ENCODE data around the gene RABGEF1. TPM values are rescaled to one million over a fixed set of nuclear protein-coding genes. Genes with fewer than 3 reads are reported as not detected.
"Not testable (repeated sequence)": the region's sequence is repeated elsewhere in the genome, so short reads cannot be mapped to it uniquely, and the experiment has no call there.

RABGEF1 gene
- total and polyA plus RNA-seq, 2 of the 8 experiments (the other 6 are each of a cell fraction or from before 2014, with no cell fraction given) = 10.2 to 18.0 TPM

- H3K79me1 ChIP-seq (ENCODE audit: low read depth, low read length); H3K9ac ChIP-seq (replicated peaks in 1 of 4; ENCODE audit: extremely low read depth in 1 of 4, low read depth in 3 of 4, low read length in 3 of 4); H3K27me3 ChIP-seq (replicated peaks in 1 of 4; ENCODE audit: control insufficient read depth in 3 of 4, extremely low read depth in 1 of 4, insufficient read depth in 3 of 4, low read length in 3 of 4); H4K5ac ChIP-seq (ENCODE audit: insufficient read length, low read depth, low read length); H4K8ac ChIP-seq (ENCODE audit: extremely low read depth, insufficient read depth, low read length); H3K4me1 ChIP-seq (replicated peaks in 1 of 4; ENCODE audit: control insufficient read depth in 3 of 4, insufficient read depth in 4 of 4, low read length in 3 of 4); H4K91ac ChIP-seq (replicated peaks; ENCODE audit: insufficient read length, low read length); FAIRE-seq; H2BK5ac ChIP-seq (ENCODE audit: low read depth, low read length); H3K4ac ChIP-seq (replicated peaks; ENCODE audit: insufficient read length, low read depth, low read length); H3K23me2 ChIP-seq (ENCODE audit: low read depth, low read length); H2BK15ac ChIP-seq (ENCODE audit: low read length); H4K20me1 ChIP-seq (replicated peaks in 1 of 2; ENCODE audit: control insufficient read depth in 1 of 2, insufficient read depth in 2 of 2, low read length in 2 of 2); H3K18ac ChIP-seq (ENCODE audit: extremely low read depth, low read length); POLR2A ChIA-PET (ENCODE audit: partially characterized antibody); H3K27ac ChIP-seq (ENCODE audit: low read depth, low read length); H3K4me3 ChIP-seq (ENCODE audit: extremely low read depth in 1 of 4, insufficient read depth in 2 of 4, low read depth in 3 of 4, low read length in 4 of 4); H2AK5ac ChIP-seq (ENCODE audit: low read depth, low read length); H3K56ac ChIP-seq (replicated peaks; ENCODE audit: insufficient read length, low read depth, low read length); H2BK12ac ChIP-seq (ENCODE audit: low read depth, low read length); H3K23ac ChIP-seq (ENCODE audit: insufficient read length); DNase-seq (ENCODE audit: low read depth in 1 of 2, low spot score in 2 of 2); H2BK20ac ChIP-seq (ENCODE audit: low read length); H3K9me3 ChIP-seq (ENCODE audit: insufficient read depth in 2 of 2, low read depth in 1 of 2, low read length in 1 of 2); H2BK120ac ChIP-seq (replicated peaks; ENCODE audit: low read depth, low read length); H2AFZ ChIP-seq (ENCODE audit: low read length); H3K36me3 ChIP-seq (ENCODE audit: control insufficient read depth in 2 of 4, insufficient read depth in 4 of 4, low read length in 3 of 4); H3K4me2 ChIP-seq (ENCODE audit: insufficient read depth in 1 of 2, low read depth in 2 of 2, low read length in 2 of 2); H3K14ac ChIP-seq (ENCODE audit: insufficient read length): not testable (repeated sequence)
- peaks cover 0 to 13% of the 10 kb centered on the region in 2 experiments; a peak in 2 of 4 replicates for H3K79me2 ChIP-seq (ENCODE audit: control insufficient read depth in 1 of 2, insufficient read depth in 2 of 2, low read length in 2 of 2)
- CTCF ChIA-PET (ENCODE audit: partially characterized antibody) = interaction anchor here (2.1 kb wide), 1 partner anchor 12 kb away, joined by 5 read pairs; no protein-coding TSS in a partner anchor
- WGBS, 2 experiments (ENCODE audit: extremely low coverage in 1 of 2, insufficient coverage in 1 of 2, insufficient read length in 1 of 2, insufficient replicate concordance in 2 of 2, low coverage in 1 of 2, low lambda C conversion rate in 2 of 2, missing lambda C conversion rate in 1 of 2) = 98% methylated on average over 3 of the region's 3 CpGs; no CpG with 5 or more reads in 1 of the 2 experiments
Measured at GRCh38 chr7:66763633-66764355, 23.3 kb downstream of the RABGEF1 start.

GRCh38 chr7:66764905-66765304 lies 24.4 kb downstream of the RABGEF1 start:
- H3K9ac ChIP-seq (replicated peaks in 1 of 4; ENCODE audit: extremely low read depth in 1 of 4, low read depth in 3 of 4, low read length in 3 of 4); H4K8ac ChIP-seq (ENCODE audit: extremely low read depth, insufficient read depth, low read length); H2BK120ac ChIP-seq (replicated peaks; ENCODE audit: low read depth, low read length); H4K20me1 ChIP-seq (replicated peaks in 1 of 2; ENCODE audit: control insufficient read depth in 1 of 2, insufficient read depth in 2 of 2, low read length in 2 of 2); H3K23me2 ChIP-seq (ENCODE audit: low read depth, low read length); H3K4ac ChIP-seq (replicated peaks; ENCODE audit: insufficient read length, low read depth, low read length); H3K79me1 ChIP-seq (ENCODE audit: low read depth, low read length); H2BK15ac ChIP-seq (ENCODE audit: low read length); H2BK5ac ChIP-seq (ENCODE audit: low read depth, low read length); H3K4me2 ChIP-seq (ENCODE audit: insufficient read depth in 1 of 2, low read depth in 2 of 2, low read length in 2 of 2); H3K4me3 ChIP-seq (ENCODE audit: extremely low read depth in 1 of 4, insufficient read depth in 2 of 4, low read depth in 3 of 4, low read length in 4 of 4); H4K5ac ChIP-seq (ENCODE audit: insufficient read length, low read depth, low read length); H3K14ac ChIP-seq (ENCODE audit: insufficient read length); H4K91ac ChIP-seq (replicated peaks; ENCODE audit: insufficient read length, low read length); H3K56ac ChIP-seq (replicated peaks; ENCODE audit: insufficient read length, low read depth, low read length); H3K9me3 ChIP-seq (ENCODE audit: insufficient read depth in 2 of 2, low read depth in 1 of 2, low read length in 1 of 2); H3K36me3 ChIP-seq (ENCODE audit: control insufficient read depth in 2 of 4, insufficient read depth in 4 of 4, low read length in 3 of 4); DNase-seq (ENCODE audit: low read depth in 1 of 2, low spot score in 2 of 2); H2AK5ac ChIP-seq (ENCODE audit: low read depth, low read length); CTCF ChIA-PET (ENCODE audit: partially characterized antibody); H3K4me1 ChIP-seq (replicated peaks in 1 of 4; ENCODE audit: control insufficient read depth in 3 of 4, insufficient read depth in 4 of 4, low read length in 3 of 4); H3K27ac ChIP-seq (ENCODE audit: low read depth, low read length); H3K18ac ChIP-seq (ENCODE audit: extremely low read depth, low read length); H2BK12ac ChIP-seq (ENCODE audit: low read depth, low read length); H2BK20ac ChIP-seq (ENCODE audit: low read length); H2AFZ ChIP-seq (ENCODE audit: low read length); H3K27me3 ChIP-seq (replicated peaks in 1 of 4; ENCODE audit: control insufficient read depth in 3 of 4, extremely low read depth in 1 of 4, insufficient read depth in 3 of 4, low read length in 3 of 4); H3K23ac ChIP-seq (ENCODE audit: insufficient read length): not testable (repeated sequence)
- H3K79me2 ChIP-seq (ENCODE audit: control insufficient read depth in 1 of 2, insufficient read depth in 2 of 2, low read length in 2 of 2) = peaks cover 0 to 22% of the 10 kb centered on the region in 2 experiments; a peak in 2 of 4 replicates
- FAIRE-seq = peak; percentile 28
- 100% methylated on average over 1 of the region's 1 CpG; no CpG with 5 or more reads in 1 of the 2 experiments for WGBS, 2 experiments (ENCODE audit: extremely low coverage in 1 of 2, insufficient coverage in 1 of 2, insufficient read length in 1 of 2, insufficient replicate concordance in 2 of 2, low coverage in 1 of 2, low lambda C conversion rate in 2 of 2, missing lambda C conversion rate in 1 of 2)
- POLR2A ChIA-PET (ENCODE audit: partially characterized antibody) = interaction anchor here (0.8 to 1.3 kb wide), 2 partner anchors 10 to 272 kb away, joined by 3 read pairs; no protein-coding TSS in a partner anchor
